GM21723 (cell line): ENCODE measurements around the gene MARCHF9.
"Not testable (repeated sequence)": the region's sequence is repeated elsewhere in the genome, so short reads cannot be mapped to it uniquely, and the experiment has no call there.

Source experiments
- ATAC-seq: cut with Tn5 transposase; IDR thresholded peaks from one replicate; pipeline ENCODE4 v1.9.1; 2021; ENCODE audit warnings: mild to moderate bottlenecking, moderate library complexity; ENCODE audit not compliant: unreplicated experiment

The MARCHF9 gene

GRCh38 chr12:57767876-57768275 is 13.0 kb downstream of the MARCHF9 start:
- ATAC-seq = no peak

DNA sequence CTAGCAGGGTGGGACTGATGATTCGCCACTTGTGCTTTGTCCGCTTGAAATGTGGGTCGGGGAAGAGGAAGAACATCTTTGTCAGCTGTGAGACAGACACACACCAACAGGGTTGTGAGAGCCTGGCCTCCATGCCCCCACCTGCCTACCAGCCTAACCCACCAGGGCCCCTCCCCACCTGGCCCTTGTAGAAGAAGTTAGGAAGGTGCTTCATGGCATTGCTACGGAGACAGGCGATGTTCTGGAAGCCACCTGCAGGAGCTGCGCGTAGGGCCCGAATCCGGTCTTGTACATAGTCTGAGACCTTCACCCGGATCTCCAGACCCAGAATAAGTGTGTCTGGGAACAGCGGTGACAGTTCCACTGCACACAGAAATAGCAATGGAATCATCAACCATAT is 14.7 kb downstream of the MARCHF9 start:
- ATAC-seq = no peak

DNA sequence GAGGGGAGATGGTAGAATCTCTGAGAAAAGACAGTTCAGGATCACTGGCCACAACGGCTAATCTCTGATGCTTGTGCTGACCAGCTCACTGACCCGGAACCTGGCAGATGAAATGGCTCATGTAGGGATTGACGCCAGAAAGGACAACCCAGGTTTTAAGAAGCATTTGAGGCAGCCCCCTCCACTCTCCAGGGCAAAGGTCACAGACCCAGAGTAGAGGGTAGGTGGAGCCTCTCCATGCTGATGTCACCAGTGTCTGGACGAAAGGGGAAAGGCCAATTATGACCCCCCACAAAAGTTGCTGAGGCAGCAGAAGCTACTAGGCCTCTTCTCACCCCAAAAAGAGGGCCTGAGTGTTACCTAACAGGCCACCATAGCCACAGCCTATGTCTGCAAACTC is 15.8 kb downstream of the MARCHF9 start:
- no peak for ATAC-seq

DNA sequence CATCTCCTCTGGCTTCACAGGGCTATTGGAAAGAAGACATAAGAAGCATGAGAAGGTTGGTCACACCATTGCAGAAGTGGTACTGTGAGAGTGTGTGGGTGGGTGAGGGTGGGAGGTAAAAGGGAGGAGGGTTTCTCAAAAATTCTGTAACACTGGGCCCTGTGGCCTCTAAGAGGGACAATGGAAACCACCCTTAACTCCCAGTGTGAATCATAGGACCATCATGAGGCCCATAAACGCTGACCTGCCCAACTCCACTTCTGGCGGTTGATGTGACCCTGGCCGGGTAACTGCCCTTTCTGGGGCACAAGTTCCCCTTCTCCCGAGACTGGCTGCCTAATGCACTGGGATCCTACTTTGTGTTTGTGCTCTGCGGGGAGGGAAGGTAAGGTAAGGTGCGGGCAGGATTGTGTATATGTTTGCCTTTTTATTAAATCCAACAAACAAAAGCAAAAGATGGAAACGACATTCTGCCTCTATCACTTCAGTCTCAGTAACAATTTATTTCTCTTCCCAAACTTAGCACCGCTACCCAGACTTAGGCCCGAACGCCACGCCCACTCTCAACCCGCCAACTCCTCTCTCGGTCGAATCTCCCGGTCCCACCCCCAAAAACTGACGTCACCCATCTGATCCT is 16.5 kb downstream of the MARCHF9 start:
- peak; percentile 79 for ATAC-seq

- peak; percentile 82 for ATAC-seq
Observed at GRCh38 chr12:57771873-57772428, 17.0 kb downstream of the MARCHF9 start, which contains the start of gene METTL1. Gene METTL1, minus strand, starts transcription at chr12:57772105. Its CDS starts 22 bp downstream, at chr12:57772083.

DNA sequence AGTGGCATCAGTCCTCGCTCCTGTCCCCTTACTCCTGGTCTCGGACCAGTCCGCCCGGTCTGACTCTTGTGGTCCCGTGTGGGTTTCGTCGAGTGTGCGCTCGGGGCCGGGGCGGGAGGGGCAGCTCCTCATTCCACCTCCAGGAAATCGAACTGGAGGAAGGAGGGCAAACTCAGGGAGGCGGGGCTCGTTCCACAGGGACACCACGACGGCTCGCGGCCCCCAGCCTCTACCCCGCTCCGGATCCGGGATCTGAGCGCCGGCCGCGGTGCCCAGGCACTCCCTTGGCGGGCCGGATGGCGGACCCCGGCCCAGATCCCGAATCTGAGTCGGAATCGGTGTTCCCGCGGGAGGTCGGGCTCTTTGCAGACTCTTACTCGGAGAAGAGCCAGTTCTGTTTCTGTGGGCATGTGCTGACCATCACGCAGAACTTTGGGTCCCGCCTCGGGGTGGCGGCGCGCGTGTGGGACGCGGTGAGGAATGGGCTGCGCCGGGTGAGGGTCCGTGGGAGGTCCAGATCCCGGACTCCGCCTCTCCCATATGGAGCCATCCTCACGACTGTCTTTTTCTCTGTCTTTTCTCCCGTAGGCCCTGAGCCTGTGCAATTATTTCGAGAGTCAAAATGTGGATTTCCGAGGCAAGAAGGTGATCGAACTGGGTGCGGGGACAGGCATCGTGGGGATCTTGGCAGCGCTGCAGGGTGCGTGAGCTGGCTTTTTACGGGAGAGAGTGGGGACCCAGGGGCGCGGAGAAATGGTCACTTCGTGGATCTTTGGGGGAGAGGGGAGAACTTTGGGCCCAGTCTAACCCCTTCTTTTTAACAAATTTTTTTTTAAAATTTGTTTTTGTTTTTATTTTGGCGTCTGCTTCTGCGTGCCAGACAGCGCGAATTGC is 17.8 kb downstream of the MARCHF9 start, which contains the start of gene EEF1AKMT3:
Gene EEF1AKMT3 (plus strand): TSS at position 186 of the 894 bp plus-strand sequence. CDS start 111 bp downstream, at position 297.
- ATAC-seq = peak; percentile 7

DNA sequence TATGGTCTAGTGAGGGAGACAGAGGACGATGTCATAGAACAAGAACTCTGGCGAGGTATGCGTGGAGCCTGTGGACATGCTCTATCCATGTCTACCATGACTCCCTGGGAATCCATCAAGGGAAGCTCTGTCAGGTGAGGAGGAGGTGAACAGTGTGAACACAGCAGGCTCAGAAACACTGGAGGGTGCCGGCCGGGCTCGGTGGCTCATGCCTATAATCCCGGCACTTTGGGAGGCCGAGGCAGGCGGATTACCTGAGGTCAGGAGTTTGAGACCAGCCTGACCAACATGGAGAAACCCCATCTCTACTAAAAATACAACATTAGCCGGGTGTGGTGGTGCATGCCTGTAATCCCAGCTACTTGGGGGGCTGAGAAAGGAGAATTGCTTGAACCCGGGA is 19.7 kb downstream of the MARCHF9 start:
- not testable (repeated sequence) for ATAC-seq

DNA sequence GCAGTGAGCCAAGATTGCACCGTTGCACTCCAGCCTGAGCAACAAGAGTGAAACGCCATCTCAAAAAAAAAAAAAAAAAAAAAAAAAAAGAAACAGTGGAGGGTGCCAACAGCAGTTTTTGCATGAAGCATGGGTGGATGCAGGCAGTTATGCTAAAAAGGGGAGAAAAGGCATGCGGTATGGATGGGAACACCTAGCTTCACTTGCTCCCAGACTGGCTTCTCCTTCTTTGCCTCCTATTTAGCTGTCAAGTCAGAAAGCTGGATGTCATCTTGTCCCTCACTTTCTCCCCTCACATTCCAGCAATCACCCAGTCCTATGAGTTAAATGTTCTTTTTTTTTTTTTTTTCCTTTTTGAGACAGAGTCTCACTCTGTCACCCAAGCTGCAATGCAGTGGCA is 20.1 kb downstream of the MARCHF9 start:
- ATAC-seq = no peak

GRCh38 chr12:57775563-57776246 is 20.8 kb downstream of the MARCHF9 start:
- no peak for ATAC-seq

- no peak for ATAC-seq
Observed at GRCh38 chr12:57776247-57776587, 21.3 kb downstream of the MARCHF9 start.

DNA sequence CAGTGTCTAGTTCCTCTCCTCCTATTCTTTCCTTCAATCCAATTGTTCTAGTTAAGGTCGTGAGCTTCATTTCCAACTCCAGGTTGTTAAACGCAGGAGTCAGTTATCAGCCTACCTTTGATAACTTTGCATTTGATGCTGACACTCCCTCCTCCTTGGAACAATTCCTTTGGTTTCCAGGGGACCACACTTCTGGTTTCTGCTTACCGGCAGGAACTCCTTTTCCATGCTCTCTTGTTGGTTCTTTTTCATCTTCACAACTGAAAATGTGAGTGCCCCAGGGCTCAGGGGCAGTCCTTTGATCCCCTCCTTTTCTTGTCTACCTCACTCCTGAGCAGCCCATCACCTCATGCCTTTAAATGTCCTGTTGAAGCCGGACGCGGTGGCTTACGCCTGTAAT is 22.5 kb downstream of the MARCHF9 start:
- no peak for ATAC-seq

- no peak for ATAC-seq
Observed at GRCh38 chr12:57777911-57778310, 23.0 kb downstream of the MARCHF9 start.

DNA sequence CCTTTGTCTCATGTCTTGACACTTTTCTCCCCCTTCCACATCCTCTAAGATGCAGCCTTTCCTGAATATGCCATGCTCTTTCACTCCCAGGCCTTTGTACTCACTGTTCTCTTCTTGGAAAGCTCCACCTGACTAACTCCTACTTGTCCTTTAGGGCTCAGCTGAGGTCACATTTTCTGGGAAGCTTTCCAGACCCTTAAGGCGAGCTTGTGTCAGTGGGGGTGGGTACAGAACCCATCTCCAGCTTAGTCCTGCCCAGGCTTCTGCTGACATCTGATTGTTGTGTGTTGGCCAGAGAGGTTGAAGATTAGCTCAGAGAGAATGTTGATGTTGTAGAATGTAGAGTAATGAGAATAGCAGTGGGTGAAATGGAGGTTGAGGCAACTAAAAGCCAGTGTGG is 24.8 kb downstream of the MARCHF9 start:
- no peak for ATAC-seq

GRCh38 chr12:57780284-57780897 is 25.5 kb downstream of the MARCHF9 start:
- ATAC-seq = no peak

GRCh38 chr12:57781244-57781643 is 26.3 kb downstream of the MARCHF9 start:
- no peak for ATAC-seq

- ATAC-seq = no peak
Observed at GRCh38 chr12:57781801-57782200, 26.9 kb downstream of the MARCHF9 start.

DNA sequence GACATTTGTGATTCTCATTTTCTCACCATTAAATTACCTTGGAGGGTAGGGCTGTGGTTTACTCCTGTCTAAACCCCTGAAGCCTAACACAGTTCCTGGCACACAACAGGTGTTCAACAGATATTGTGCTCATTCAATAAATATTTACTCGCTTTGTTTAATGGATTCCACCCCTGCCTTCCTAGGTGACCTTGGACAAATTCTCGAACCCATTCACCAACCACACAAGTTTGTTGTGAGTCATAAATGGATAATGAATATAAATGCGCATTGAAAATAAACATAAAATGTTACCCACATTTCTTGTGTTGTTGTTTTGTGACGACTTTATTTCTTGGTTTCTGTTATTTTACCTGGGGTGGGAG is 27.3 kb downstream of the MARCHF9 start:
- ATAC-seq = peak; percentile 2

DNA sequence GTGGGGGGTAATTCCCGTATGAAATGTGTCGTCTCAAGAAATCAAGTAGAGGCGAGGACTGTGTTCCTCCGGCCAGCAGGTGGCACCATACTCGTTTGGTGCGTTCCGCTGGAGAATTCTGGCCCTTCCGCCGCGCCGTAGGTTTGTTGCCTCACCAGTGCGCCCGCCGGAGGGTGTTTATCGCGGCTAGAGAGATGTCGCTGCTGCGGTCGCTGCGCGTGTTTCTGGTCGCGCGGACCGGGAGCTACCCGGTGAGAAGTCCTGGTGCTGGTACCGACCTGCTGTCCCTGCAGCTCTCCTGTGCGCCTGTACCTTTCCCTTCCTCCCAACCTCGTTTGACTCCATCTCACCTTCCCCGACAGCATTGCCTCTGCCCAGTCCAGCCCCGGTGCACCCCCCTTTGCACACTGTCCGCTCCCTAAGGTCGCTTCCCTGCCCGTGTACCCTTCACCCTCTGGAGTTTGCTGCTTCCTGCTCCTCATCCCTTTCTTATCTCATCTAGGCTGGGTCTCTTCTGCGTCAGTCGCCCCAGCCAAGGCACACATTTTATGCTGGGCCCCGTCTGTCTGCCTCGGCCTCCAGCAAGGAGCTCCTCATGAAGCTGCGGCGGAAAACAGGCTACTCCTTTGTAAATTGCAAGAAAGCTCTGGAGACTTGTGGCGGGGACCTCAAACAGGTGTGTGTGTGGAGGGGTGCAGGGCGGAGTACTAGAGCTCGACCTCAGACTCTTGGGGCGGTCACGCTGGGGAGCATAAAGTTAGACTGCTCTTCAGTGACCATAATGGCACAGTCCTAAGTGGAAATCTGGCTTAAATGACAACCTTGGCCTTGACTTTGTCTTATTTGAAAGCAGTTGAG is 27.9 kb downstream of the MARCHF9 start, which contains the start of gene TSFM:
Gene TSFM (plus strand): TSS at position 180 of the 858 bp plus-strand sequence. CDS start 15 bp downstream, at position 195.
- peak; percentile 90 for ATAC-seq

GRCh38 chr12:57783466-57783801 is 28.5 kb downstream of the MARCHF9 start:
- ATAC-seq = no peak

GRCh38 chr12:57783861-57784260 is 29.0 kb downstream of the MARCHF9 start:
- no peak for ATAC-seq
